Astrocyte (in vitro differentiated cells and primary cell): ENCODE measurements around the gene MSL2. TPM values are rescaled to one million over a fixed set of nuclear protein-coding genes. Genes with fewer than 3 reads are reported as not detected.
"Not testable (repeated sequence)": the region's sequence is repeated elsewhere in the genome, so short reads cannot be mapped to it uniquely, and the experiment has no call there.

ENCODE experiments used
- DNase-seq: peaks from one replicate; pipeline ENCODE4 v3.0.0-alpha.2; 2010; ENCODE audit warnings: low read depth
- FAIRE-seq: peaks from 2 replicates; lab custom pipeline; 2011; peaks lifted over from hg19 to GRCh38; lab: Jason Lieb, UNC
- H2AFZ ChIP-seq: 2 replicates; pipeline ENCODE4 v1.6.0; 2012; ENCODE audit warnings: low read depth, low read length, inconsistent platforms
- H3K27ac ChIP-seq: 2 replicates; pipeline ENCODE4 v1.5.1; 2011; ENCODE audit warnings: low read depth, low read length, inconsistent platforms
- H3K27me3 ChIP-seq: 2 replicates; pipeline ENCODE4 v1.6.0; 2011; ENCODE audit warnings: low read length, inconsistent platforms; ENCODE audit not compliant: insufficient read depth
- H3K36me3 ChIP-seq: 2 replicates; pipeline ENCODE4 v1.5.1; 2011; ENCODE audit warnings: low read length, inconsistent platforms; ENCODE audit not compliant: insufficient read depth
- H3K4me1 ChIP-seq: 2 replicates; pipeline ENCODE4 v1.5.1; 2011; ENCODE audit warnings: low read length, inconsistent platforms; ENCODE audit not compliant: insufficient read depth
- H3K4me2 ChIP-seq: 2 replicates; pipeline ENCODE4 v1.6.0; 2012; ENCODE audit warnings: low read length, inconsistent platforms
- H3K4me3 ChIP-seq: 2 replicates; pipeline ENCODE4 v1.5.1; 2011; ENCODE audit warnings: low read depth, mild to moderate bottlenecking, low read length, inconsistent platforms; ENCODE audit not compliant: insufficient read depth
- H3K79me2 ChIP-seq: 2 replicates; pipeline ENCODE4 v1.6.0; 2012; ENCODE audit warnings: mild to moderate bottlenecking, low read length, inconsistent platforms; ENCODE audit not compliant: insufficient read depth
- H3K9ac ChIP-seq: 2 replicates; pipeline ENCODE4 v1.6.0; 2012; ENCODE audit warnings: mild to moderate bottlenecking, low read length, inconsistent platforms
- H3K9me3 ChIP-seq: 2 replicates; pipeline ENCODE4 v1.5.1; 2012; ENCODE audit warnings: low read depth, mild to moderate bottlenecking, low read length, inconsistent platforms; ENCODE audit not compliant: insufficient read depth
- H4K20me1 ChIP-seq: 2 replicates; pipeline ENCODE4 v1.6.0; 2012; ENCODE audit warnings: low read length, inconsistent platforms; ENCODE audit not compliant: insufficient read depth
- H3K27ac Mint-ChIP-seq: one replicate; pipeline ENCODE4 v1.8.0; 2021; ENCODE audit warnings: mild to moderate bottlenecking, mixed read lengths; ENCODE audit not compliant: unreplicated experiment
- H3K27me3 Mint-ChIP-seq: one replicate; pipeline ENCODE4 v1.8.0; 2021; ENCODE audit warnings: low read depth, mixed read lengths; ENCODE audit not compliant: unreplicated experiment
- H3K36me3 Mint-ChIP-seq: one replicate; pipeline ENCODE4 v1.8.0; 2021; ENCODE audit warnings: low read depth, mixed read lengths; ENCODE audit not compliant: unreplicated experiment
- H3K4me1 Mint-ChIP-seq: one replicate; pipeline ENCODE4 v1.8.0; 2021; ENCODE audit warnings: low read depth, mixed read lengths; ENCODE audit not compliant: unreplicated experiment
- H3K4me3 Mint-ChIP-seq: one replicate; pipeline ENCODE4 v1.8.0; 2021; ENCODE audit warnings: mild to moderate bottlenecking, moderate library complexity, mixed read lengths; ENCODE audit not compliant: unreplicated experiment
- H3K9me3 Mint-ChIP-seq: one replicate; pipeline ENCODE4 v1.8.0; 2021; ENCODE audit warnings: mild to moderate bottlenecking, mixed read lengths; ENCODE audit not compliant: unreplicated experiment
- EZH2 ChIP-seq: IDR thresholded peaks from 2 replicates; pipeline ENCODE4 v1.6.1; 2012; ENCODE audit warnings: mild to moderate bottlenecking, low read length, inconsistent platforms; ENCODE audit not compliant: insufficient read depth
- total RNA-seq: library from RNA; stranded (reverse); gene quantifications from 2 replicates; pipeline ENCODE4 v1.2.1, GENCODE V29; 2021
- TF ChIP-seq, protein P1 (sequence below): IDR thresholded peaks from 2 replicates; pipeline ENCODE4 v1.5.1; 2011; ENCODE audit warnings: low read depth, mild to moderate bottlenecking, inconsistent platforms, low read length, moderate library complexity; ENCODE audit not compliant: insufficient read depth

Gene MSL2
- total RNA-seq, 1 donor from 2014 or later: 20.1 TPM

DNA sequence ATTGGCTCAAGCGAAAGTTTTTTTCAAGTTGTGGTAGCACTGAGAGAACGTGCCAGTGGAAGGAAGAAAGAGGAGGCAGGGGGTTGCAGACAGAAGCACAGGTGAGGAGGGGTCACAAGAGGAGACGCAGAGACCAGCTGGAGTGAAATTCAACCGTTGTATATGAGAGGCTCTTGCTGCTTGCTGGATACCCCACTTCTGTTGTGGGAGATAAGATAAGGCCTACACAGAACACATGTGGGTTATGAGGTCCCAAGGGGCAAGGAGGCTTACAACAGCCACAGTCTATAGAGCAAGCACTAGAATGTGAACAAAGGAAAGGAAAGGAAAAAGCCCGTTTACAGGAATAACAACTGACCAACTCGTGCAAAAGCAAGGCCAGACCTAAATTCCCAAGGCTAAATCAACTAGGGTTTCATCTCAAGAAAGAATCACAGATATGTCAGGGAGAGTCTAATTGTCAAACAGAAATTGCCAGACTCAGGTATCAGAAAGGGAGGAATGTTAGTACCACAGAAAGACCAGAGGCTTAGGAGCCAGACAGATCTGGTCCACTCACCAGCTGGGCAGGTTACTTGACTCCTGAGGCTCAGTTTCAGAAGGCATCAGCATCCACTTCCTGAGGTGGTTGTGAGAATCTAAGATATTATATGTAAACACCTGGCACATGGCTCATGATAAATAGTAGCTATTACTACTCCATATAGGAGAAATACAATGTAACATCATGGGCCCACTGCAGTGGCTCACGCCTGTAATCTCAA is 60.9 kb downstream of the MSL2 start:
- H3K79me2 ChIP-seq: no peaks in the 10 kb centered on the region
- H3K27ac ChIP-seq: no peak overlapping the region
- no peaks in the 10 kb centered on the region for H4K20me1 ChIP-seq
- H3K27me3 ChIP-seq: no peaks in the 10 kb centered on the region
- no peak overlapping the region for H3K27ac Mint-ChIP-seq
- FAIRE-seq (no peak), DNase-seq (no peak)
- no peaks in the 10 kb centered on the region for H3K4me1 ChIP-seq
- TF ChIP-seq, protein P1, sequence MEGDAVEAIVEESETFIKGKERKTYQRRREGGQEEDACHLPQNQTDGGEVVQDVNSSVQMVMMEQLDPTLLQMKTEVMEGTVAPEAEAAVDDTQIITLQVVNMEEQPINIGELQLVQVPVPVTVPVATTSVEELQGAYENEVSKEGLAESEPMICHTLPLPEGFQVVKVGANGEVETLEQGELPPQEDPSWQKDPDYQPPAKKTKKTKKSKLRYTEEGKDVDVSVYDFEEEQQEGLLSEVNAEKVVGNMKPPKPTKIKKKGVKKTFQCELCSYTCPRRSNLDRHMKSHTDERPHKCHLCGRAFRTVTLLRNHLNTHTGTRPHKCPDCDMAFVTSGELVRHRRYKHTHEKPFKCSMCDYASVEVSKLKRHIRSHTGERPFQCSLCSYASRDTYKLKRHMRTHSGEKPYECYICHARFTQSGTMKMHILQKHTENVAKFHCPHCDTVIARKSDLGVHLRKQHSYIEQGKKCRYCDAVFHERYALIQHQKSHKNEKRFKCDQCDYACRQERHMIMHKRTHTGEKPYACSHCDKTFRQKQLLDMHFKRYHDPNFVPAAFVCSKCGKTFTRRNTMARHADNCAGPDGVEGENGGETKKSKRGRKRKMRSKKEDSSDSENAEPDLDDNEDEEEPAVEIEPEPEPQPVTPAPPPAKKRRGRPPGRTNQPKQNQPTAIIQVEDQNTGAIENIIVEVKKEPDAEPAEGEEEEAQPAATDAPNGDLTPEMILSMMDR: no peak
- no peak for TF ChIP-seq EZH2
- H2AFZ ChIP-seq: no peak overlapping the region
- no peak overlapping the region for H3K4me3 Mint-ChIP-seq
- H3K4me1 Mint-ChIP-seq: peaks cover 3% of the 10 kb centered on the region
- no peaks in the 10 kb centered on the region for H3K27me3 Mint-ChIP-seq
- H3K36me3 Mint-ChIP-seq: peaks cover 3% of the 10 kb centered on the region
- H3K4me3 ChIP-seq: no peak overlapping the region
- peaks cover 6% of the 10 kb centered on the region for H3K9me3 Mint-ChIP-seq
- H3K4me2 ChIP-seq: no peak overlapping the region
- H3K9me3 ChIP-seq: no peaks in the 10 kb centered on the region
- H3K9ac ChIP-seq: no peak overlapping the region
- no peaks in the 10 kb centered on the region for H3K36me3 ChIP-seq

DNA sequence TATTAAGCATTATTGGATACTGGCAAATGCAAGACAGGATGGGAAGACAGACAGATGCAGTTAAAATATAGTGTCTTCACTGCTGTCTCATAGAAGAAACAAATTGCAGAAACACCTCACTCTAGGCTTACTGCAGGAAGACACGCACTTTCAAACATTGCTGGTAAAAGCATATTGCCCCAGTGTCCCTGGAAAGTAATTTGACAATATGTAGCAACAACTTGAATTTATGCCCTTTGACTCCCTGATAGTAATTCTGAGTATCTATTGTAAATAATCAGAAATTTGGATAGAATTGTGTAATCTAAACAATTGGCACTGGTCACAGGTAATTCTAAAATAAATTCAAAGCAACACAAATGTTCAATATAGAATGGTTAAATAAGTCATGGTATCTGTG is 62.0 kb downstream of the MSL2 start:
- Histone ChIP-seq H4K20me1 (no peaks in the 10 kb centered on the region), H3K27me3 (no peaks in the 10 kb centered on the region), H3K36me3 (no peaks in the 10 kb centered on the region), H2AFZ (no peak overlapping the region), H3K4me2 (no peak overlapping the region), H3K4me1 (no peaks in the 10 kb centered on the region), H3K4me3 (no peak overlapping the region), H3K9ac (no peak overlapping the region), H3K9me3 (no peaks in the 10 kb centered on the region), H3K27ac (no peak overlapping the region), H3K79me2 (no peaks in the 10 kb centered on the region)
- peaks cover 3% of the 10 kb centered on the region for H3K36me3 Mint-ChIP-seq
- no peak overlapping the region for H3K4me3 Mint-ChIP-seq
- TF ChIP-seq EZH2: no peak
- TF ChIP-seq, protein P1: no peak
- DNase-seq (no peak), FAIRE-seq (no peak)
- peaks cover 7% of the 10 kb centered on the region for H3K9me3 Mint-ChIP-seq
- H3K4me1 Mint-ChIP-seq: peaks cover 3% of the 10 kb centered on the region
- no peaks in the 10 kb centered on the region for H3K27me3 Mint-ChIP-seq
- no peak overlapping the region for H3K27ac Mint-ChIP-seq

DNA sequence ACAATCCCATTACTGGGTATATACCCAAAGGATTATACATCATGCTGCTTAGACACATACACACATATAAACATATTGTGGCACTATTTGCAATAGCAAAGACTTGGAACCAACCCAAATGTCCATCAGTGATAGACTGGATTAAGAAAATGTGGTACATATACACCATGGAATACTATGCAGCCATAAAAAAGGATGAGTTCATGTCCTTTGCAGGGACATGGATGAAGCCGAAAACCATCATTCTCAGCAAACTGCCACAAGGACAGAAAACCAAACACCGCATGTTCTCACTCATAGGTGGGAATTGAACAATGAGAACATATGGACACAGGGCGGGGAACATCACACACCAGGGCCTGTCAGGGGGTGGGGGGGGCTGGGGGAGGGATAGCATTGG is 64.5 kb downstream of the MSL2 start:
- not testable (repeated sequence) for H3K9me3 ChIP-seq, H3K4me3 ChIP-seq, H3K9ac ChIP-seq, FAIRE-seq, H2AFZ ChIP-seq, H3K27me3 ChIP-seq, H3K27me3 Mint-ChIP-seq, H3K4me2 ChIP-seq, H3K4me1 ChIP-seq, H3K27ac Mint-ChIP-seq, DNase-seq, H3K27ac ChIP-seq, H3K79me2 ChIP-seq, H3K4me3 Mint-ChIP-seq, H3K36me3 ChIP-seq, H3K4me1 Mint-ChIP-seq, H4K20me1 ChIP-seq
- Mint-ChIP-seq H3K9me3 (peaks cover 15% of the 10 kb centered on the region), H3K36me3 (peaks cover 15% of the 10 kb centered on the region)
